Spinal cord (tissue), 10 donors: Measurements from ENCODE around the gene TXNDC5. TPM values are rescaled to one million over a fixed set of nuclear protein-coding genes. Genes with fewer than 3 reads are reported as not detected.

Source experiments
- DNase-seq, 6 donors: peaks; one replicate each; pipeline versions ENCODE4 v3.0.0 to v3.0.0-alpha.2; 2013 to 2015; ENCODE audit warnings: low spot score in 6 of 6, low read depth in 4 of 6
- H3K27ac ChIP-seq: one replicate; pipeline ENCODE4 v1.5.1; 2013; ENCODE audit warnings: low read depth, low read length, control low read depth
- H3K27me3 ChIP-seq: one replicate; pipeline ENCODE4 v1.6.1; 2013; ENCODE audit warnings: low read length; ENCODE audit not compliant: control insufficient read depth, insufficient read depth
- H3K36me3 ChIP-seq: one replicate; pipeline ENCODE4 v1.6.1; 2013; ENCODE audit warnings: low read length; ENCODE audit not compliant: control insufficient read depth, insufficient read depth
- H3K4me1 ChIP-seq: one replicate; pipeline ENCODE4 v1.6.1; 2013; ENCODE audit warnings: low read length; ENCODE audit not compliant: control insufficient read depth, insufficient read depth
- H3K4me3 ChIP-seq: one replicate; pipeline ENCODE4 v1.5.1; 2013; ENCODE audit warnings: low read depth, low read length, control low read depth
- H3K9me3 ChIP-seq: one replicate; pipeline ENCODE4 v1.6.1; 2013; ENCODE audit warnings: low read length; ENCODE audit not compliant: control insufficient read depth, insufficient read depth
- WGBS: methylation state at CpG from one replicate; pipeline ENCODE4 v1.1.5; 2013; ENCODE audit warnings: missing lambda C conversion rate; ENCODE audit not compliant: insufficient coverage; 5-methylcytosine and 5-hydroxymethylcytosine counted together
- long read RNA-seq, 4 donors: transcript quantifications; one replicate each; lab custom pipeline, GENCODE V29; 2026
- polyA plus RNA-seq, 2 donors: library from polyadenylated mRNA; unstranded; fragments of 120-200 nt; gene quantifications; one replicate each; pipeline ENCODE4 v1.2.1, GENCODE V29; 2013; ENCODE audit not compliant: insufficient read length in 2 of 2
- total RNA-seq, 2 donors: library from RNA; depleted of rRNA in 1 of 2; stranded (reverse); fragments of 120-200 nt in 1 of 2; fragments of >200 nt in 1 of 2; gene quantifications; one replicate each; pipeline versions ENCODE4 v1.2.3 to v1.2.4, GENCODE V29; 2013 to 2014
- donor health status: healthy.

TXNDC5 gene
- total RNA-seq (100 to 1,000 TPM; 110 to 181 TPM), polyA plus RNA-seq (10 to 100 TPM; 46.4 to 55.8 TPM)
- long read RNA-seq, donor 1, transcript TXNDC5-201 (10 exons, 2,964 nt): major isoform, 19 of 21 reads
- long read RNA-seq, donor 1, partial matches to known transcripts: 0 of 21 reads
- long read RNA-seq, donor 1, other reads (novel, unspliced or antisense): 0 of 21 reads
- long read RNA-seq, donor 2, transcript TXNDC5-201 (10 exons, 2,964 nt): major isoform, 8 of 8 reads
- long read RNA-seq, donor 2, partial matches to known transcripts: 0 of 8 reads
- long read RNA-seq, donor 2, other reads (novel, unspliced or antisense): 0 of 8 reads
- long read RNA-seq, donor 3, transcript TXNDC5-201 (10 exons, 2,964 nt): major isoform, 14 of 14 reads
- long read RNA-seq, donor 3, partial matches to known transcripts: 0 of 14 reads
- long read RNA-seq, donor 3, other reads (novel, unspliced or antisense): 0 of 14 reads
- long read RNA-seq, donor 4, transcript TXNDC5-201 (10 exons, 2,964 nt): major isoform, 35 of 38 reads
- long read RNA-seq, donor 4, partial matches to known transcripts: 0 of 38 reads
- long read RNA-seq, donor 4, other reads (novel, unspliced or antisense): 0 of 38 reads

DNA sequence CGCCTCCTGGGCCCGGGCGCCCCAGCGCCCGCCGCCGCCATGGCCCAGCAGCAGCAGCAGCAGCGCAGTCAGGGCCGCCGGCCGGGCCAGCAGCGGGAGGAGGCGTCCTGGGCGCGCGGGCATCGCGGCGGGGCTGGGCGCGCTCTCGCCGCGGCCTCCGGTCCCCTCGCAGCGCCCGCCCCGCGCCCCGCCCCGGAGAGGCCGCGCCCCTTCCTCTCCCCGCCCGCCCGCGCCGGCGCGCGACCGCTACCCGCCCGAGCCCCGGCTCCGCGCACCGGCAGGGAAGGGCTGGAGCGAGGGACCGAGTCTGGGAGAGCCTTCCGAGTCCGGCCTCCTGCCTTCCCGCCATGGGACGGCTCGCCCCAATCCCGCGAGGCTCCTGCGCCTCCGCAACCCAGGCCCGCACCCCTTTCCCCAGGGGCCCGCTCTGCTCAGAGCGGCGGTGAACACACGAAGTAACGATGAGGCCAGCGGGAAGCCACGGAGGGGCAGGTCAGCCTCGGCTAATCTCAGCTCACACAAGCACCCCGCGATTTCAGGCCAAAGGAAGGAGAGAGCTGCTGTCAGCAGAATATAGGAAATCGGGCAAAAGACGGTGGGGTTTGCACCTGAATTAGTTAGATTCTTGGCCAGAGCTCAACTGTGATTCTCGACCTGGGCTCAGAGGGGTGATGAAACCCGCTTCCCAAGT is at the start of gene TXNDC5:
TSS of gene TXNDC5 (minus strand) at position 135 of the 691 bp plus-strand sequence. CDS start at position 123, 12 bp downstream.
- 1% methylated on average over 71 of the region's 75 CpGs for WGBS
- peak within 1 kb of the TSS; percentile 73 for H3K4me3 ChIP-seq
- DNase-seq: peak in 5 of 6 donors; percentile 52 to 92 (median 69)
- H3K9me3 ChIP-seq: no peaks in the 10 kb centered on the region
- H3K27ac ChIP-seq: peak within 1 kb of the TSS; percentile 82
- no peaks in the 10 kb centered on the region for H3K36me3 ChIP-seq
- peaks cover 13% of the 10 kb centered on the region for H3K4me1 ChIP-seq
- no peaks in the 10 kb centered on the region for H3K27me3 ChIP-seq

DNA sequence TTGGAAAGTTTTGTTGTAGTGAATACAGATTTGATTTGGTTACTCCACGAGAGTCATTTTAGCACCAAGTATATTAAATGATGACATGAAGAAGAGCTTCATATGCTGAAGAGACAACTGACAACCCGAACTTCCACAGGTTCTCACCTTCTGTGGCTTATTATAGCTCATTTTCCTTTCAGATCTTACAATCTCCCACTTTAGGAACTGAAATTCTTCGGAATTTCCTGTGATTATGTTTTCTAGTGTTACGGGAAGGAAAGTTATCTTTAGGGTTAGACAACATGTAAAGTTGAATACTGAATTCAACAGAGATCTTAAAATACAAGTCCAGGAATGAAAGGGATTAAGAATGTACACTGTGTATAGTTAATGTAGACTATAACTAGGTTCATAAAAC is 49.6 kb upstream of the TXNDC5 start:
- Histone ChIP-seq H3K9me3 (no peaks in the 10 kb centered on the region), H3K4me3 (no peak overlapping the region), H3K4me1 (no peaks in the 10 kb centered on the region), H3K36me3 (no peaks in the 10 kb centered on the region), H3K27ac (no peak overlapping the region), H3K27me3 (no peaks in the 10 kb centered on the region)
- no CpG with 5 or more reads among the region's 4 CpGs for WGBS
- no peak for DNase-seq

GRCh38 chr6:7959453-7959852 is 48.9 kb upstream of the TXNDC5 start:
- WGBS: 77% methylated on average over 3 of the region's 4 CpGs
- no peak for DNase-seq
- Histone ChIP-seq H3K27me3 (no peaks in the 10 kb centered on the region), H3K4me3 (no peak overlapping the region), H3K36me3 (no peaks in the 10 kb centered on the region), H3K27ac (no peak overlapping the region), H3K4me1 (no peaks in the 10 kb centered on the region), H3K9me3 (no peaks in the 10 kb centered on the region)

DNA sequence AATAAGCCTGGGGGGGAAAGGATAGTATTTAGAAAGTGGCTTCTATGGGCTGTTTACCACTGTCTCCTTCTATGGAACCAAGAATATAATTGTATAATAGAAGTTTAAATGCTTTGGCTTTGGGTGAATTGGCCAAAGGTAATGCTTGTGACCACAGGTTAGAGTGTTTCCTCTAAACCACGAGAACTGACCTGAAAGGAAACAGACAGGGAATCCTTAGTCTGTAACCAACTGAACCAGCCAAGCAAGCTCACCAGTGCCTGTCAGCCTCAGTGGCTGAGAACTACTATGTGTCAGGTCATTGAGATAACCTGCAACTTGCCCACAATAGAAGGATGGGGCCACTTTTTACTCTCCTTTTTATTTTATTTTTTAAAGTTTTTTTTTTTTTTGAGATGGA is 47.9 kb upstream of the TXNDC5 start:
- Histone ChIP-seq H3K4me1 (no peaks in the 10 kb centered on the region), H3K27ac (no peak overlapping the region), H3K36me3 (no peaks in the 10 kb centered on the region), H3K4me3 (no peak overlapping the region), H3K27me3 (no peaks in the 10 kb centered on the region), H3K9me3 (no peaks in the 10 kb centered on the region)
- WGBS: 100% methylated on average over 1 of the region's 1 CpG
- no peak for DNase-seq

- Histone ChIP-seq H3K36me3 (no peaks in the 10 kb centered on the region), H3K9me3 (no peaks in the 10 kb centered on the region), H3K4me1 (no peaks in the 10 kb centered on the region), H3K27ac (no peak overlapping the region), H3K27me3 (no peaks in the 10 kb centered on the region), H3K4me3 (no peak overlapping the region)
- DNase-seq: no peak
- WGBS: no CpG with 5 or more reads among the region's 1 CpG
These were observed 45.7 kb upstream of the TXNDC5 start for GRCh38 chr6:7956257-7956656.

- no peak overlapping the region for H3K4me3 ChIP-seq
- H3K4me1 ChIP-seq: no peaks in the 10 kb centered on the region
- no peaks in the 10 kb centered on the region for H3K27me3 ChIP-seq
- H3K9me3 ChIP-seq: no peaks in the 10 kb centered on the region
- WGBS: 100% methylated on average over 2 of the region's 4 CpGs
- no peaks in the 10 kb centered on the region for H3K36me3 ChIP-seq
- no peak for DNase-seq
- no peak overlapping the region for H3K27ac ChIP-seq
These were observed 44.1 kb upstream of the TXNDC5 start for GRCh38 chr6:7954477-7955200.

DNA sequence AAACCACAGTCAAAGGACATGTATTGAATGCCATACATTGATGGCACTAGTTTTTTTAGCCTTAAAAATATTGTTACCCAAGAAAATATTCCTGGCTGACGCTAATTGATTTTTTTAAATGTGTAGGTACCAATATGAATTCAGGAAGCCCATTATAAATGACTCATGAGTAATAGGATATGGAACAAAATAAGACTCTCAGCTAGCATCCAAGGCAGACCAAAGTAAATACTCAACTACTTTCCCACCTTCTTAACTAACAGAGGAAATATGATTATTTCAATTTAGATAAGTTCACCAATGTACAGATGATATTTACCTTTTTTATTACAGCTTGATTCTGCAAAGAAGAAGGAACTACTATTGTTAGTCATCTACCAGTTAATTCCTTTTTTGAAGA is 43.2 kb upstream of the TXNDC5 start:
- no CpG with 5 or more reads among the region's 1 CpG for WGBS

GRCh38 chr6:7939864-7940228 is 29.3 kb upstream of the TXNDC5 start:
- Histone ChIP-seq H3K27ac (no peak overlapping the region), H3K4me1 (no peaks in the 10 kb centered on the region), H3K27me3 (no peaks in the 10 kb centered on the region), H3K4me3 (no peak overlapping the region), H3K36me3 (no peaks in the 10 kb centered on the region), H3K9me3 (no peaks in the 10 kb centered on the region)
- 55% methylated on average over 4 of the region's 5 CpGs for WGBS
- no peak for DNase-seq

More for the DNA sequence above, 43.2 kb upstream of the TXNDC5 start:
- no peaks in the 10 kb centered on the region for H3K4me1 ChIP-seq
- no peak overlapping the region for H3K27ac ChIP-seq
- H3K4me3 ChIP-seq: no peak overlapping the region
- H3K9me3 ChIP-seq: no peaks in the 10 kb centered on the region
- DNase-seq: no peak
- no peaks in the 10 kb centered on the region for H3K36me3 ChIP-seq
- no peaks in the 10 kb centered on the region for H3K27me3 ChIP-seq

DNA sequence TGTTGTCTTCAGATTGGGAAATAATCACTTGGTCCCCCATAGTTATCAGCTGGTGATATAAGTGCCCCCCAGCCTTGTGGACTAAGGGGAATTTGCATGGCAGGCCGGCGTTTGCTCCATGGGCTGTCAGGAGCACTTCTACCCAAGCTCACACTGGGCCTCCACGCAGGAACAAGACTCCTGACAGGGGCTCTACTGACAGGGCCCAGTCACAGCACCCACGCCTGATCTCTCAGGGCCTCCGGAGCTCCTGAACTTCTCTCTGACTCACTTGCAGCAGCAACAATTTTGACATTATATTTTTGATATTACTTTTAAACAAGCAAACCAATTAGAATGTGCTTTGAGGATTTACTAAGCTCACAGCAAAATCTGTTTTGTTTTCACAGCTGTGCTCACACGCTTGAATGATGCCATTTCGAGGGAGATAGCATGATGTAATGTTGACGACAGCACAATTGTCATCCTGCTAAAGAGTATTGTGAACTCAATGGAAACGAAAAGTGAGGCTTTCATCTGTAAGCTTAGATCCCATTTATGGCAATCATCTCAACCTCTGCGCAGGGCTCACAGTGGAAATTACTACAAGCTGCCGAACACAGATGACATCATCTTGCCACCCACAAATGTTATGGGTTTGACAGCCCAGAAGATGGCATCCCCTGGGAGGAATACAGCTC is 28.7 kb upstream of the TXNDC5 start:
- Histone ChIP-seq H3K4me1 (no peaks in the 10 kb centered on the region), H3K9me3 (no peaks in the 10 kb centered on the region), H3K36me3 (no peaks in the 10 kb centered on the region), H3K4me3 (no peak overlapping the region), H3K27me3 (no peaks in the 10 kb centered on the region), H3K27ac (no peak overlapping the region)
- WGBS: 93% methylated on average over 4 of the region's 11 CpGs
- peak in 1 of 6 donors; percentile 12 for DNase-seq
